CD8-positive, alpha-beta memory T cell (primary cell): ENCODE data around the gene KLHL22. TPM values are rescaled to one million over a fixed set of nuclear protein-coding genes. Genes with fewer than 3 reads are reported as not detected.
A peak's percentile ranks its signal among the peaks of the same experiment; 100 is the strongest.

Experiments
- CTCF ChIA-PET: fragments of 350-600 bp; sonication (Branson Sonifier 250); formaldehyde crosslinking; loops from one replicate; lab custom pipeline; 2021; ENCODE audit warnings: antibody characterized with exemption; lab: Charles Lee
- POLR2A ChIA-PET: fragments of 350-600 bp; sonication (Branson Sonifier 250); formaldehyde crosslinking; loops from one replicate; lab custom pipeline; 2021; ENCODE audit warnings: antibody characterized with exemption; lab: Charles Lee
- DNase-seq, 5 donors: peaks; one replicate each; pipeline versions ENCODE4 v3.0.0 to v3.0.0-alpha.2; 2020 to 2022; ENCODE audit warnings: mixed read lengths in 1 of 5
- H3K27ac ChIP-seq: one replicate; pipeline ENCODE4 v1.7.0; 2013; ENCODE audit warnings: low read depth, mild to moderate bottlenecking, low read length, moderate library complexity
- H3K27me3 ChIP-seq: 2 replicates; pipeline ENCODE4 v1.7.0; 2013; ENCODE audit warnings: low read length, mild to moderate bottlenecking; ENCODE audit not compliant: insufficient read depth, poor library complexity, severe bottlenecking
- H3K36me3 ChIP-seq: 2 replicates; pipeline ENCODE4 v1.7.0; 2013; ENCODE audit warnings: mild to moderate bottlenecking, low read length, moderate library complexity; ENCODE audit not compliant: insufficient read depth
- H3K4me1 ChIP-seq: 2 replicates; pipeline ENCODE4 v1.7.0; 2013; ENCODE audit warnings: mild to moderate bottlenecking, low read length, moderate library complexity; ENCODE audit not compliant: insufficient read depth
- H3K4me3 ChIP-seq: 2 replicates; pipeline ENCODE4 v1.7.0; 2013; ENCODE audit warnings: mild to moderate bottlenecking, low read length
- H3K9me3 ChIP-seq: 2 replicates; pipeline ENCODE4 v1.7.0; 2013; ENCODE audit warnings: mild to moderate bottlenecking, low read length
- H3K27ac Mint-ChIP-seq, 8 donors: one replicate each; pipeline ENCODE4 v1.8.0; 2020 to 2021; ENCODE audit warnings: mixed read lengths in 8 of 8, mild to moderate bottlenecking in 6 of 8, inconsistent platforms in 3 of 8, moderate library complexity in 3 of 8
- H3K27me3 Mint-ChIP-seq, 2 donors: one replicate each; pipeline ENCODE4 v1.8.0; 2020 to 2021; ENCODE audit warnings: mixed read lengths in 2 of 2, mild to moderate bottlenecking in 1 of 2, moderate library complexity in 1 of 2
- H3K36me3 Mint-ChIP-seq, 3 donors: one replicate each; pipeline ENCODE4 v1.8.0; 2020 to 2021; ENCODE audit warnings: mixed read lengths in 3 of 3, inconsistent platforms in 1 of 3, mild to moderate bottlenecking in 1 of 3
- H3K4me1 Mint-ChIP-seq, 3 donors: one replicate each; pipeline ENCODE4 v1.8.0; 2020 to 2021; ENCODE audit warnings: mixed read lengths in 3 of 3, inconsistent platforms in 1 of 3, mild to moderate bottlenecking in 1 of 3
- H3K4me3 Mint-ChIP-seq, 7 donors: one replicate each; pipeline ENCODE4 v1.8.0; 2020 to 2021; ENCODE audit warnings: mixed read lengths in 7 of 7, mild to moderate bottlenecking in 6 of 7, moderate library complexity in 4 of 7, inconsistent platforms in 2 of 7
- H3K9me3 Mint-ChIP-seq, 5 donors: one replicate each; pipeline ENCODE4 v1.8.0; 2020 to 2022; ENCODE audit warnings: mixed read lengths in 5 of 5, mild to moderate bottlenecking in 3 of 5, moderate library complexity in 2 of 5, inconsistent platforms in 1 of 5
- polyA plus RNA-seq: library from polyadenylated mRNA; unstranded; fragments of 300-500 nt; fragmentation: Illumina TruSeq; gene quantifications from one replicate; pipeline ENCODE4 v1.2.3, GENCODE V29; 2021
- total RNA-seq, 2 experiments: library from RNA; stranded (reverse); gene quantifications; one replicate each; pipeline ENCODE4 v1.2.3, GENCODE V29; 2021

Gene KLHL22
- total and polyA plus RNA-seq, 3 experiments from 2014 or later = 17.2 to 25.4 (median 17.6) TPM

- H3K27me3 Mint-ChIP-seq = peaks cover 0 to 1% of the 10 kb centered on the region in 2 donors
- no peaks in the 10 kb centered on the region for H3K27me3 ChIP-seq
- H3K9me3 Mint-ChIP-seq = no peaks in the 10 kb centered on the region
- H3K4me3 ChIP-seq = no peak overlapping the region
- peak overlapping the region in 1 of 8 donors; percentile 50 for H3K27ac Mint-ChIP-seq
- POLR2A ChIA-PET = no interaction called here
- peaks cover 0 to 22% (median 4%) of the 10 kb centered on the region in 3 donors for H3K36me3 Mint-ChIP-seq
- H3K4me1 ChIP-seq = peaks cover 14% of the 10 kb centered on the region
- CTCF ChIA-PET = interaction anchor here (0.8 to 2.1 kb wide), 5 partner anchors 43 to 81 kb away, joined by 3 to 7 read pairs (median 5); no protein-coding TSS in a partner anchor
- no peak for DNase-seq
- no peak overlapping the region for H3K4me3 Mint-ChIP-seq
- H3K9me3 ChIP-seq = no peaks in the 10 kb centered on the region
- H3K4me1 Mint-ChIP-seq = peaks cover 11 to 28% (median 12%) of the 10 kb centered on the region in 3 donors
- H3K36me3 ChIP-seq = no peaks in the 10 kb centered on the region
- H3K27ac ChIP-seq = no peak overlapping the region
These were observed 3.3 kb upstream of the KLHL22 start for GRCh38 chr22:20498913-20499312.

GRCh38 chr22:20497426-20497825, 1.8 kb upstream of the KLHL22 start:
- no peaks in the 10 kb centered on the region for H3K9me3 ChIP-seq
- Mint-ChIP-seq H3K4me1 (peaks cover 19 to 40% (median 21%) of the 10 kb centered on the region in 3 donors), H3K27ac (peak overlapping the region in 4 of 8 donors; percentile 2 to 37 (median 26)), H3K36me3 (peaks cover 0 to 22% (median 4%) of the 10 kb centered on the region in 3 donors), H3K27me3 (peaks cover 0 to 1% of the 10 kb centered on the region in 2 donors), H3K4me3 (peak overlapping the region in 1 of 7 donors; percentile 48), H3K9me3 (no peaks in the 10 kb centered on the region)
- H3K4me3 ChIP-seq = no peak overlapping the region
- H3K36me3 ChIP-seq = no peaks in the 10 kb centered on the region
- POLR2A ChIA-PET = interaction anchor here (0.5 kb wide), 1 partner anchor 79 kb away, joined by 4 read pairs; no protein-coding TSS in a partner anchor
- CTCF ChIA-PET = interaction anchor here (1.0 to 1.3 kb wide), 2 partner anchors 10 to 69 kb away, joined by 3 to 6 read pairs; partner anchors contain the start of gene MED15
- peaks cover 25% of the 10 kb centered on the region for H3K4me1 ChIP-seq
- H3K27ac ChIP-seq = no peak overlapping the region
- no peak for DNase-seq
- no peaks in the 10 kb centered on the region for H3K27me3 ChIP-seq

- ChIA-PET CTCF (interaction anchor here (1.0 to 1.7 kb wide), 4 partner anchors 11 to 79 kb away, joined by 3 to 6 read pairs (median 4); partner anchors contain the start of gene MED15), POLR2A (interaction anchor here (0.5 to 2.5 kb wide), 2 partner anchors 32 to 200 kb away, joined by 3 to 15 read pairs; no protein-coding TSS in a partner anchor)
- H3K36me3 Mint-ChIP-seq = peaks cover 0 to 19% (median 1%) of the 10 kb centered on the region in 3 donors
- peak overlapping the region; percentile 77 to 99 (median 96) for H3K27ac Mint-ChIP-seq
- Histone ChIP-seq H3K4me3 (peak overlapping the region; percentile 93), H3K9me3 (no peaks in the 10 kb centered on the region), H3K27me3 (no peaks in the 10 kb centered on the region), H3K4me1 (peaks cover 29% of the 10 kb centered on the region), H3K36me3 (no peaks in the 10 kb centered on the region), H3K27ac (peak overlapping the region; percentile 96)
- peak overlapping the region; percentile 87 to 96 (median 95) for H3K4me3 Mint-ChIP-seq
- peak; percentile 90 to 94 (median 92) for DNase-seq
- H3K4me1 Mint-ChIP-seq = peaks cover 29 to 54% (median 34%) of the 10 kb centered on the region in 3 donors
- no peaks in the 10 kb centered on the region for H3K9me3 Mint-ChIP-seq
- H3K27me3 Mint-ChIP-seq = peaks cover 0 to 1% of the 10 kb centered on the region in 2 donors
These were observed 476 bp upstream of the KLHL22 start for GRCh38 chr22:20495861-20496681.

- H3K4me1 ChIP-seq = peaks cover 44% of the 10 kb centered on the region
- no peak for DNase-seq
- ChIA-PET POLR2A (no interaction called here), CTCF (interaction anchor here (0.9 kb wide), 1 partner anchor 26 kb away, joined by 4 read pairs; no protein-coding TSS in a partner anchor)
- H3K4me3 Mint-ChIP-seq = peak overlapping the region in 1 of 7 donors; percentile 21
- H3K9me3 Mint-ChIP-seq = no peaks in the 10 kb centered on the region
- peaks cover 4 to 34% (median 4%) of the 10 kb centered on the region in 3 donors for H3K36me3 Mint-ChIP-seq
- H3K27me3 ChIP-seq = no peaks in the 10 kb centered on the region
- peaks cover 55 to 79% (median 69%) of the 10 kb centered on the region in 3 donors for H3K4me1 Mint-ChIP-seq
- no peak overlapping the region for H3K4me3 ChIP-seq
- H3K27ac ChIP-seq = no peak overlapping the region
- peaks cover 0 to 1% of the 10 kb centered on the region in 2 donors for H3K27me3 Mint-ChIP-seq
- H3K9me3 ChIP-seq = no peaks in the 10 kb centered on the region
- H3K36me3 ChIP-seq = peaks cover 6% of the 10 kb centered on the region
- H3K27ac Mint-ChIP-seq = peak overlapping the region in 3 of 8 donors; percentile 42 to 77 (median 66)
These were observed 4.2 kb downstream of the KLHL22 start for GRCh38 chr22:20491346-20491745.

GRCh38 chr22:20490941-20491307, 4.7 kb downstream of the KLHL22 start:
- Mint-ChIP-seq H3K4me3 (peak overlapping the region in 1 of 7 donors; percentile 21), H3K27ac (peak overlapping the region in 2 of 8 donors; percentile 42 to 77), H3K4me1 (peaks cover 57 to 78% (median 73%) of the 10 kb centered on the region in 3 donors), H3K27me3 (peaks cover 0 to under 1% of the 10 kb centered on the region in 2 donors), H3K36me3 (peaks cover 4 to 35% (median 4%) of the 10 kb centered on the region in 3 donors), H3K9me3 (no peaks in the 10 kb centered on the region)
- H3K27me3 ChIP-seq = no peaks in the 10 kb centered on the region
- H3K4me3 ChIP-seq = no peak overlapping the region
- H3K9me3 ChIP-seq = no peaks in the 10 kb centered on the region
- ChIA-PET CTCF (no interaction called here), POLR2A (interaction anchor here (0.6 to 0.8 kb wide), 2 partner anchors 27 to 96 kb away, joined by 3 read pairs; no protein-coding TSS in a partner anchor)
- peaks cover 6% of the 10 kb centered on the region for H3K36me3 ChIP-seq
- no peak overlapping the region for H3K27ac ChIP-seq
- H3K4me1 ChIP-seq = peaks cover 44% of the 10 kb centered on the region
- no peak for DNase-seq

- no peak overlapping the region for H3K4me3 ChIP-seq
- DNase-seq = no peak
- no peaks in the 10 kb centered on the region for H3K27me3 Mint-ChIP-seq
- H3K9me3 ChIP-seq = no peaks in the 10 kb centered on the region
- H3K4me1 ChIP-seq = peaks cover 44% of the 10 kb centered on the region
- H3K36me3 Mint-ChIP-seq = peaks cover 4 to 35% (median 4%) of the 10 kb centered on the region in 3 donors
- peak overlapping the region in 1 of 7 donors; percentile 44 for H3K4me3 Mint-ChIP-seq
- no peaks in the 10 kb centered on the region for H3K9me3 Mint-ChIP-seq
- peaks cover 56 to 78% (median 74%) of the 10 kb centered on the region in 3 donors for H3K4me1 Mint-ChIP-seq
- no peaks in the 10 kb centered on the region for H3K27me3 ChIP-seq
- POLR2A ChIA-PET = interaction anchor here (0.6 to 0.8 kb wide), 3 partner anchors 19 to 95 kb away, joined by 3 read pairs; no protein-coding TSS in a partner anchor
- CTCF ChIA-PET = interaction anchor here (1.2 kb wide), 2 partner anchors 34 to 79 kb away, joined by 3 to 4 read pairs; no protein-coding TSS in a partner anchor
- peaks cover 6% of the 10 kb centered on the region for H3K36me3 ChIP-seq
- peak overlapping the region in 7 of 8 donors; percentile 13 to 77 (median 59) for H3K27ac Mint-ChIP-seq
- H3K27ac ChIP-seq = no peak overlapping the region
These were observed 5.2 kb downstream of the KLHL22 start for GRCh38 chr22:20490183-20490940.

GRCh38 chr22:20488946-20489345, 6.6 kb downstream of the KLHL22 start:
- Mint-ChIP-seq H3K9me3 (no peaks in the 10 kb centered on the region), H3K36me3 (peaks cover 4 to 35% (median 4%) of the 10 kb centered on the region in 3 donors), H3K27ac (peak overlapping the region in 4 of 8 donors; percentile 9 to 64 (median 32)), H3K4me3 (no peak overlapping the region), H3K27me3 (no peaks in the 10 kb centered on the region), H3K4me1 (peaks cover 54 to 72% (median 71%) of the 10 kb centered on the region in 3 donors)
- Histone ChIP-seq H3K4me1 (peaks cover 35% of the 10 kb centered on the region), H3K9me3 (no peaks in the 10 kb centered on the region), H3K36me3 (peaks cover 6% of the 10 kb centered on the region), H3K27ac (no peak overlapping the region), H3K27me3 (no peaks in the 10 kb centered on the region), H3K4me3 (no peak overlapping the region)
- ChIA-PET CTCF (interaction anchor here (1.1 to 1.2 kb wide), 2 partner anchors 32 to 76 kb away, joined by 3 to 4 read pairs; no protein-coding TSS in a partner anchor), POLR2A (no interaction called here)
- no peak for DNase-seq
